Measurements from ENCODE around the gene TBXAS1.
A peak's percentile ranks its signal among the peaks of the same experiment; 100 is the strongest.

TBXAS1 gene

DNA sequence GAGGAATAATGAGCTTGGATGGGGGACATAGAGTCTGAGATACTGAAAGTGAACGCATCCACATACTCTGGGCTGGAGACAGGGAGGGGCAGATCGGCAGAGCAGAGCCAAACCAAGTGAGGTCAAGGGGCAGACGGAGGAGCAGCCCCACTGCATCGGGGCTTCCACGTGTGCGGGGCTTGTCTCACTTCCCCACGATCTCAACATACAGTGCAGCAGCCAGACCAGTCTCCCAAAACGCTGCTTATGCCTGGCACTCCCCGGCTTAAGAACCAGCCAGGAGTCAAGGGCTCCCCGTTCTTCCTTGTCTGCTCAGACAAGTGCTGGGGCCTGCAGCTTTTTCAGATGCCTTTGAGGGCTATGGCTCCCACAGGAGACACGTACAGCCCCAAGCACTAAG lies 190.1 kb downstream of the TBXAS1 start:
- H3K27ac ChIP-seq (ENCODE audit: extremely low read depth, low read depth, low read length): no peak overlapping the region
- POLR2A ChIA-PET: no interaction called here

DNA sequence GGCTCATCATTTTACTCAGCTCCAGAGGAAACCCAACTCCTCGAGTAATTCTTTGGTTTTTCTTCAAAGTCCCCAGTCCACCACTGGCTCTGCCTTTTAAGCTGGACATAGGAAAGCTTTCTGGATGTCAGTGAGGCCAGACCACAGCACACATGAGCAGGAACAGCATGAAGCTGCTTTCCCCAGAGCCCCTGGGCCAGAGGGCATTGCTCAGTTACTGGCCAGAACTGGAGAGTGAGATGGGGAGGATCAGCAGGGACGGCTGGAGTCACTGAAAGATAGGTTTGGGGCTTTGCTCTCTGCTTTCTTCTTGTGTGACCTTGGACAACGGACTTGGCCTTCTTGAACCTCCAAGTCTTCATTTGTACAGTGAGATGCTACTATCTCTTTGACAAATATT lies 190.5 kb downstream of the TBXAS1 start:
- POLR2A ChIA-PET: no interaction called here
- Histone ChIP-seq H3K9me3 (ENCODE audit: control insufficient read depth, insufficient read depth, low read depth, low read length) (no peaks in the 10 kb centered on the region), H3K36me3 (ENCODE audit: control insufficient read depth in 2 of 2, insufficient read depth in 1 of 2, low read length in 2 of 2) (no peaks in the 10 kb centered on the region), H3K4me1 (ENCODE audit: control insufficient read depth, insufficient read depth, low read length) (no peaks in the 10 kb centered on the region), H3K27ac (ENCODE audit: extremely low read depth, low read depth, low read length) (no peak overlapping the region), H3K4me3 (ENCODE audit: low read depth, low read length) (no peak overlapping the region)
- CTCF ChIA-PET: interaction anchor here (0.7 kb wide), 1 partner anchor 53 kb away, joined by 3 read pairs; no protein-coding TSS in a partner anchor
- TF ChIP-seq ZNF114 (tag by site-specific recombination; IDR thresholded peaks at IDR 0.05) (no peak), SP3 (tag by site-specific recombination; IDR thresholded peaks at IDR 0.05) (no peak), ZNF202 (tag by site-specific recombination; IDR thresholded peaks at IDR 0.05; ENCODE audit: borderline replicate concordance) (no peak), ZNF776 (tag by site-specific recombination; IDR thresholded peaks at IDR 0.05; ENCODE audit: borderline replicate concordance) (no peak), ZNF311 (tag by site-specific recombination; IDR thresholded peaks at IDR 0.05; ENCODE audit: borderline replicate concordance) (no peak), ZNF610 (tag by site-specific recombination; IDR thresholded peaks at IDR 0.05; ENCODE audit: borderline replicate concordance) (no peak), HOXC10 (CRISPR knock-in tag; IDR thresholded peaks at IDR 0.05) (no peak), SETDB1 (IDR thresholded peaks at IDR 0.05; ENCODE audit: insufficient read length, low read length) (no peak), ZNF664 (tag by site-specific recombination; IDR thresholded peaks at IDR 0.05) (no peak), ZNF239 (tag by site-specific recombination; IDR thresholded peaks at IDR 0.05) (no peak), ZNF624 (tag by site-specific recombination; IDR thresholded peaks at IDR 0.05) (no peak), ZNF530 (tag by site-specific recombination; IDR thresholded peaks at IDR 0.05; ENCODE audit: low read depth) (no peak)
- TF ChIP-seq, protein P1, sequence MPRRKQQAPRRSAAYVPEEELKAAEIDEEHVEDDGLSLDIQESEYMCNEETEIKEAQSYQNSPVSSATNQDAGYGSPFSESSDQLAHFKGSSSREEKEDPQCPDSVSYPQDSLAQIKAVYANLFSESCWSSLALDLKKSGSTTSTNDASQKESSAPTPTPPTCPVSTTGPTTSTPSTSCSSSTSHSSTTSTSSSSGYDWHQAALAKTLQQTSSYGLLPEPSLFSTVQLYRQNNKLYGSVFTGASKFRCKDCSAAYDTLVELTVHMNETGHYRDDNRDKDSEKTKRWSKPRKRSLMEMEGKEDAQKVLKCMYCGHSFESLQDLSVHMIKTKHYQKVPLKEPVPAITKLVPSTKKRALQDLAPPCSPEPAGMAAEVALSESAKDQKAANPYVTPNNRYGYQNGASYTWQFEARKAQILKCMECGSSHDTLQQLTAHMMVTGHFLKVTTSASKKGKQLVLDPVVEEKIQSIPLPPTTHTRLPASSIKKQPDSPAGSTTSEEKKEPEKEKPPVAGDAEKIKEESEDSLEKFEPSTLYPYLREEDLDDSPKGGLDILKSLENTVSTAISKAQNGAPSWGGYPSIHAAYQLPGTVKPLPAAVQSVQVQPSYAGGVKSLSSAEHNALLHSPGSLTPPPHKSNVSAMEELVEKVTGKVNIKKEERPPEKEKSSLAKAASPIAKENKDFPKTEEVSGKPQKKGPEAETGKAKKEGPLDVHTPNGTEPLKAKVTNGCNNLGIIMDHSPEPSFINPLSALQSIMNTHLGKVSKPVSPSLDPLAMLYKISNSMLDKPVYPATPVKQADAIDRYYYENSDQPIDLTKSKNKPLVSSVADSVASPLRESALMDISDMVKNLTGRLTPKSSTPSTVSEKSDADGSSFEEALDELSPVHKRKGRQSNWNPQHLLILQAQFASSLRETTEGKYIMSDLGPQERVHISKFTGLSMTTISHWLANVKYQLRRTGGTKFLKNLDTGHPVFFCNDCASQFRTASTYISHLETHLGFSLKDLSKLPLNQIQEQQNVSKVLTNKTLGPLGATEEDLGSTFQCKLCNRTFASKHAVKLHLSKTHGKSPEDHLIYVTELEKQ (tag by site-specific recombination; IDR thresholded peaks at IDR 0.05; ENCODE audit: borderline replicate concordance): no peak
- TF ChIP-seq, protein P2, sequence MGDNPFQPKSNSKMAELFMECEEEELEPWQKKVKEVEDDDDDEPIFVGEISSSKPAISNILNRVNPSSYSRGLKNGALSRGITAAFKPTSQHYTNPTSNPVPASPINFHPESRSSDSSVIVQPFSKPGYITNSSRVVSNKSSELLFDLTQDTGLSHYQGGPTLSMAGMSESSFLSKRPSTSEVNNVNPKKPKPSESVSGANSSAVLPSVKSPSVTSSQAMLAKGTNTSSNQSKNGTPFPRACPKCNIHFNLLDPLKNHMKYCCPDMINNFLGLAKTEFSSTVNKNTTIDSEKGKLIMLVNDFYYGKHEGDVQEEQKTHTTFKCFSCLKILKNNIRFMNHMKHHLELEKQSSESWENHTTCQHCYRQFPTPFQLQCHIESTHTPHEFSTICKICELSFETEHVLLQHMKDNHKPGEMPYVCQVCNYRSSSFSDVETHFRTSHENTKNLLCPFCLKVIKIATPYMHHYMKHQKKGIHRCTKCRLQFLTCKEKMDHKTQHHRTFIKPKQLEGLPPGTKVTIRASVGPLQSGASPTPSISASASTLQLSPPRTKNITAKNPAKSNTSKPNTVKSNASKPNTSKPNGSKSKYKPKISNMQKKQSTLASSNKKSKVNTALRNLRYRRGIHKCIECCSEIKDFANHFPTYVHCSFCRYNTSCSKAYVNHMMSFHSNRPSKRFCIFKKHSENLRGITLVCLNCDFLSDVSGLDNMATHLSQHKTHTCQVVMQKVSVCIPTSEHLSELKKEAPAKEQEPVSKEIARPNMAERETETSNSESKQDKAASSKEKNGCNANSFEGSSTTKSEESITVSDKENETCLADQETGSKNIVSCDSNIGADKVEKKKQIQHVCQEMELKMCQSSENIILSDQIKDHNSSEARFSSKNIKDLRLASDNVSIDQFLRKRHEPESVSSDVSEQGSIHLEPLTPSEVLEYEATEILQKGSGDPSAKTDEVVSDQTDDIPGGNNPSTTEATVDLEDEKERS (tag by site-specific recombination; IDR thresholded peaks at IDR 0.05): no peak

More for the DNA sequence above, 190.1 kb downstream of the TBXAS1 start:
- Histone ChIP-seq H3K4me1 (ENCODE audit: control insufficient read depth, insufficient read depth, low read length) (no peaks in the 10 kb centered on the region), H3K4me3 (ENCODE audit: low read depth, low read length) (no peak overlapping the region), H3K9me3 (ENCODE audit: control insufficient read depth, insufficient read depth, low read depth, low read length) (no peaks in the 10 kb centered on the region), H3K36me3 (ENCODE audit: control insufficient read depth in 2 of 2, insufficient read depth in 1 of 2, low read length in 2 of 2) (no peaks in the 10 kb centered on the region)
- no peak for TF ChIP-seq ZBTB21 (tag by site-specific recombination; IDR thresholded peaks at IDR 0.05)
- TF ChIP-seq, protein P3, sequence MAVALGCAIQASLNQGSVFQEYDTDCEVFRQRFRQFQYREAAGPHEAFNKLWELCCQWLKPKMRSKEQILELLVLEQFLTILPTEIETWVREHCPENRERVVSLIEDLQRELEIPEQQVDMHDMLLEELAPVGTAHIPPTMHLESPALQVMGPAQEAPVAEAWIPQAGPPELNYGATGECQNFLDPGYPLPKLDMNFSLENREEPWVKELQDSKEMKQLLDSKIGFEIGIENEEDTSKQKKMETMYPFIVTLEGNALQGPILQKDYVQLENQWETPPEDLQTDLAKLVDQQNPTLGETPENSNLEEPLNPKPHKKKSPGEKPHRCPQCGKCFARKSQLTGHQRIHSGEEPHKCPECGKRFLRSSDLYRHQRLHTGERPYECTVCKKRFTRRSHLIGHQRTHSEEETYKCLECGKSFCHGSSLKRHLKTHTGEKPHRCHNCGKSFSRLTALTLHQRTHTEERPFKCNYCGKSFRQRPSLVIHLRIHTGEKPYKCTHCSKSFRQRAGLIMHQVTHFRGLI (tag by site-specific recombination; IDR thresholded peaks at IDR 0.05): peak; percentile 61; the same call in 1 of the 2 replicates
- CTCF ChIA-PET: interaction anchor here (2.8 kb wide), 1 partner anchor 13 kb away, joined by 12 read pairs; no protein-coding TSS in a partner anchor
